Measurements from ENCODE around the gene PHOX2A.

PHOX2A gene

DNA sequence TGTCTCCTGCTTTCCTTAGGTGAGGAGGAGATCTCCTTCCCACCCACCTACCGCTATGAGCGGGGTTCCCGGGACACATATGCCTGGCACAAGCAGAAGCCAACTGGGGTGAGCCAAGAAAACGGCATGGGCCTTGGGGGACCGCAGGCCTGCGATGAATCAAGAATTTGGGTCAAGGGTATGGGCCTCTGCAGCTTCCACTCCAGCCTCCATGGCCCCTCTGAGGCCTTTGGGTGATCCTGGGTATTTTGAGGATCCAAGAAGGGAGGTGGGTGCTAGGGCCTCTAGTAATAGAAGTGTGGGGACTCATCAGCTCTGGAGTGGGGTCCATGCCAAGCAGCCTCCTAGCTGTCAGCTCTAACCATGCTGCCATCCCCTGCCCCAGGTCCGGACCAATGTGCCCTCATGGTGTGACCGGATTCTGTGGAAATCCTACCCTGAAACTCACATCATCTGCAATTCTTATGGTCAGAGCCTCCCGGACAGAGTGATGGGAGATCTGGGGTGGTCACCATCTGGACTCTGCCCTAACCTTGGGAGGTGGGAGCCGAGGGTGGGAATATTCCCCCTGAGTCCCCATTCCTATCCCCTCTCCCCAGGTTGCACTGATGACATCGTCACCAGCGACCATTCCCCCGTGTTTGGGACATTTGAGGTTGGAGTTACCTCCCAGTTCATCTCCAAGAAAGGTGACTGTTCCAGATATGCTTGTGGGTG is 10.8 kb downstream of the PHOX2A start:
- no peak for DNase-seq

DNA sequence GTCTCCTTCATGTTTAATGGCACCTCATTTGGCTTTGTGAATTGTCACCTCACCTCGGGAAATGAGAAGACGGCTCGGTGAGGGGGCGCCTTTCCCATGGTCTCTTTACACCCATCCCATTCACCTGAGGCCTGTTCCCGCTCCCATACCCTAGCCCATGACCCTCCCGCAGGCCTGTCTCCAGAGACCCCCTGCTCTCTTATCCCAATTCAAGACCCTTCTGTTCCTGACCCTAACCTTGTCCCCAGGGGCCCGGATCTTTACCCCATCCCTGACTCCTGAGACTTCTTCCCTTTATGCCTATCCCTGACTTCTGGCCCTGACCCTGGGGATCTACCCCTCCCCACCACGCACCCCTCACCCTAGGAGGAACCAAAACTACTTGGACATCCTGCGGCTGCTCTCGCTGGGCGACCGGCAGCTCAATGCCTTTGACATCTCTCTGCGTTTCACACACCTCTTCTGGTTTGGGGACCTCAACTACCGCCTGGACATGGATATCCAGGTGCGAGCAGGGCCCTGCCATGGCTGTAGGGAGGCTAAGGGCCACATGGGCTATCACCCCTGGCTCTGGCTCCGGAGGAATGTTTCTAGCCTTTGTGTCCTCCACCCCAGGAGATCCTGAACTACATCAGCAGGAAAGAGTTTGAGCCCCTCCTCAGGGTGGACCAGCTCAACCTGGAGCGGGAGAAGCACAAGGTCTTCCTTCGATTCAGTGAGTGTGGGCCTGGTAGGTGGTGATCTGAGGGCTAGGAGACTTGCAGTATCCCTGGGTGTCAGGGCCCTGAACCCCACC is 11.5 kb downstream of the PHOX2A start:
- DNase-seq: no peak

GRCh38 chr11:72231396-72232259 is 12.3 kb downstream of the PHOX2A start:
- DNase-seq: no peak

GRCh38 chr11:72230764-72231365 is 13.1 kb downstream of the PHOX2A start:
- no peak for DNase-seq

DNA sequence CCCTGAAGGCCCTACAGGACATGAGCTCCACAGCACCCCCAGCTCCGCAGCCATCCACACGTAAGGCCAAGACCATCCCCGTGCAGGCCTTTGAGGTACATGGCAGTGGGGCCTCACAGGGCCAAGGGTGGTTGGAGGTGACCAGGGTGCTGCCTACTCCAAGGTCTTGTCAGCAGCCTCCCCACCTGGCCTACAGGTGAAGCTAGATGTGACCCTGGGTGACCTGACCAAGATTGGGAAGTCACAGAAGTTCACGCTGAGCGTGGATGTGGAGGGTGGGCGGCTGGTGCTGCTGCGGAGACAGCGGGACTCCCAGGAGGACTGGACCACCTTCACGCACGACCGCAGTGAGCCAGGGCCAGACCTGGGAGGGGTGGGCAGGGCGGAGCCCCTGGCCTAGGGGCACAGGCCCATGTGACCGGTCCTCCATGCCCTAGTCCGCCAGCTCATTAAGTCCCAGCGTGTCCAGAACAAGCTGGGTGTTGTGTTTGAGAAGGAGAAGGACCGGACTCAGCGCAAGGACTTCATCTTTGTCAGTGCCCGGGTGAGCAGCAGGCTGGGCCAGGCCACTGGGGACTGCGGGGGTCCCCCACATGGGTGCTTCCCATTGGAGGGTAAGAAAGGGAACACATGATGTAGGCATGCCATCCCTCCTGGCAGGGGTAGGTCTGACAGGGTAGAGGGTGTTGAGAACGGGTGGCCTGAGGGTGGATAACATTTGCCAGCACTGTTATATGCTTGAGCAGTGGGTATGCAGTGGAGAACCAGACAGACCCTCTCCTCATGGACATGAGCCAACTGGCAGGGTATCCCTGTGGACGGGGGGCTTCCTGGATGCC is 13.8 kb downstream of the PHOX2A start:
- DNase-seq: no peak

- DNase-seq: no peak
Measured at GRCh38 chr11:72229336-72229924, 14.5 kb downstream of the PHOX2A start.

GRCh38 chr11:72228844-72229231 is 15.1 kb downstream of the PHOX2A start:
- no peak for DNase-seq

- no peak for DNase-seq
Measured at GRCh38 chr11:72228229-72228843, 15.6 kb downstream of the PHOX2A start.

GRCh38 chr11:72227316-72228228 is 16.4 kb downstream of the PHOX2A start:
- DNase-seq: no peak

DNA sequence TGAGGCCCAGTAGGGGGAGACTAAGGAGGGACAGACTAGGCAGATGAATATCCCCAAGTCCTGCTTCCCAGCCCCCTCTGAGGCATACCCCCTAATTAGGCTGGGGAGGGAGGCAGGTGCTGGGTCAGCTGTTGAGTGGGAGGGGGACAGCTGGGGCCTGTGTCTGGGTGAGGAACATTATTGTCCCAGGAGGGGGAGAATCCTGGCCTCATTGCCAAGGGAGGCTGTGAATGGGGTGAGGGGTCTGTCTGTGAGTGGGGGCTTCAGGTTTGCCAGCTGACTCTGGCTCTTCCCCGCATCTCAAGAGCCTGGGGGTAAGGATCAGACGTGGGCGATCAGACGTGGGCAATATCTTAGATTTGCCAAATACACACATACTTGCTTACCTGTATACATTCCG is 17.3 kb downstream of the PHOX2A start:
- DNase-seq: no peak

GRCh38 chr11:72225411-72225951 is 18.5 kb downstream of the PHOX2A start:
- no peak for DNase-seq

GRCh38 chr11:72224564-72225410 is 19.2 kb downstream of the PHOX2A start, which contains the start of gene INPPL1:
Gene INPPL1 (plus strand): TSS chr11:72224767. CDS start chr11:72224985, 218 bp downstream.
- no peak for DNase-seq

GRCh38 chr11:72223615-72224563 is 20.1 kb downstream of the PHOX2A start:
- DNase-seq: peak; percentile 42

- DNase-seq: peak; percentile 88
Measured at GRCh38 chr11:72222907-72223614, 20.9 kb downstream of the PHOX2A start.

DNA sequence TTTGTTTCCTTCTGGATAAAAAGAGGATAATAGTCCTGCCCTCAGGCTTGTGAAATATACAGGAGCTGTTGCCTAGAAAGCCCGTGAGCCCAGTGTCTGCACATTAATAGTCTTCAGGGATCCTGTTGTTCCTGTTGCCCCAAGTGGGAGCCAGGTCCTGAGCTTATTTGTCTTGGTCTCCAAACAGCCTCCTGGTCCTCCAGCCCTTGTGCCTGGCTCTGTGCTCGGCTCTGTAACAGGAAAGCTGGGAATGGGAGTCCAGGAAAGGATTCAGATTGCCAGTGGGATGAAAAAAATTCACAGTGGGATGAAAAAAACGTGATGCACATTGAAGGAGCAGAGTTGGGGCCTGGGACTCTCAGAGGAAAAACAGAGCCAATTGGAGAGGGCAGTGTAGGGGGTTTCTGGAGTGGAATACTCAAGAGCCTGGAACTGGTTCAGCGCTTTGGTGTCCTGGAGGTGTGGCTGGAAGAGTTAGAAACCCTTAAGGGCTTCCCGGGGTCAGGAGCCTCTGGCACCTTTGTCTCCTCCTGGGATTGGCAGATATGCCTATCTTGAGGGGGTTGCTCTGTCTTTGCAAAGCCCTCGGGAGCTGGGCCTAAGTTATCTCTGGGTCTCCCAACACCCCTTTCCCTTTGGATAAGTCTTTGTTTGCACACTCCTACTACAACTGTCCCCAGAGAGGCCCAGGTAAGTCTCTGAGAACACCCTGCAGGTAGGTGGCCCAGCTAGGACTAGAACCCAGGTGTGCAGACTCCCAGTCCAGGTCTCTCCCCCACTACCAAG is 21.7 kb downstream of the PHOX2A start:
- no peak for DNase-seq
